Vein endothelial cell (primary cell): ENCODE measurements around the gene ELMO3. TPM values are rescaled to one million over a fixed set of nuclear protein-coding genes. Genes with fewer than 3 reads are reported as not detected.

Experiments used
- small RNA-seq: library from RNA; depleted of rRNA; stranded (forward); fragments of <200 nt; gene quantifications from one replicate; pipeline ENCODE3, GENCODE V24; 2012
- total RNA-seq: library from RNA; depleted of rRNA; stranded (reverse); fragments of >200 nt; gene quantifications from 2 replicates; pipeline ENCODE4 v1.2.3, GENCODE V29; 2012

ELMO3 gene, protein sequence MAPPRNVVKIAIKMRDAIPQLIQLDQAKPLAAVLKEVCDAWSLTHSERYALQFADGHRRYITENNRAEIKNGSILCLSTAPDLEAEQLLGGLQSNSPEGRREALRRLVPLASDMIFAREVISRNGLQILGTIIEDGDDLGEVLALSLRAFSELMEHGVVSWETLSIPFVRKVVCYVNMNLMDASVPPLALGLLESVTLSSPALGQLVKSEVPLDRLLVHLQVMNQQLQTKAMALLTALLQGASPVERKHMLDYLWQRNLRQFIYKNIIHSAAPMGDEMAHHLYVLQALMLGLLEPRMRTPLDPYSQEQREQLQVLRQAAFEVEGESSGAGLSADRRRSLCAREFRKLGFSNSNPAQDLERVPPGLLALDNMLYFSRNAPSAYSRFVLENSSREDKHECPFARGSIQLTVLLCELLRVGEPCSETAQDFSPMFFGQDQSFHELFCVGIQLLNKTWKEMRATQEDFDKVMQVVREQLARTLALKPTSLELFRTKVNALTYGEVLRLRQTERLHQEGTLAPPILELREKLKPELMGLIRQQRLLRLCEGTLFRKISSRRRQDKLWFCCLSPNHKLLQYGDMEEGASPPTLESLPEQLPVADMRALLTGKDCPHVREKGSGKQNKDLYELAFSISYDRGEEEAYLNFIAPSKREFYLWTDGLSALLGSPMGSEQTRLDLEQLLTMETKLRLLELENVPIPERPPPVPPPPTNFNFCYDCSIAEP
- total RNA-seq = 0.76 and 1.3 TPM in 2 replicates

DNA sequence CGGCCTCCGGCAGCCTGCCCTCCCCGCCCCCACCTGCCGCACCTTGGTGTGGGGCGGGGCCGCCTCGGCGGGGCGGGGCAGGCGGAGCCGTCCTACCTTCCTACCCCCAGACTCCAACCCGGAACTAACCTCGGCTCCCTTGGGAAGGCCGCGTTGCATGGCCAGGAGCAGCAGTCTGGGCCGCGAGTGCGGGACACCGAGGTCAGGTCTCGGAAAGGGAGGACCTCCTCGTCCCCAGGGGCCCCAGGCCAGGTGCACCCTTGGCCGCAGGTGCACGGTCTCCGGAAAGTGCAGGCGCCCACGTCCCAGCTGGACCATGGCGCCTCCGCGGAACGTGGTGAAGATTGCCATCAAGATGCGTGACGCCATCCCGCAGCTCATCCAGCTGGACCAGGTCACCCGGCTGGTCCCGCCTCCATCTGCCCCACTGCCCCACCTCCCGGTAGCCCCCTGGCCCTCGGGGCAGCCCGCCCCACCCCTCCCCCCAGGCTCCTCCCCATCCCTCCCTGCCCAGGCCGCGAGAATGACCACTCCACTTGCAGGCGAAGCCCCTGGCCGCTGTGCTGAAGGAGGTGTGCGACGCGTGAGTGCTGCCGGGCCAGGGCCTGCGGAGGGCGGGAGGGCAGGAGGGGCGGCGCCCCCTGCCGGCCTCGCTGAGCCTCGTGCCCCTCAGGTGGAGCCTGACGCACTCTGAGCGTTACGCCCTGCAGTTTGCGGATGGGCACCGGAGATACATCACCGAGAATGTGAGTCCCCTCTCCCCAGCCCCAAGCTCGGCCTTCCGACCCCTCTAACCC lies at the start of gene ELMO3:
TSS of gene ELMO3 (plus strand) at position 121 of the 797 bp plus-strand sequence. CDS start at position 317, 196 bp downstream.

DNA sequence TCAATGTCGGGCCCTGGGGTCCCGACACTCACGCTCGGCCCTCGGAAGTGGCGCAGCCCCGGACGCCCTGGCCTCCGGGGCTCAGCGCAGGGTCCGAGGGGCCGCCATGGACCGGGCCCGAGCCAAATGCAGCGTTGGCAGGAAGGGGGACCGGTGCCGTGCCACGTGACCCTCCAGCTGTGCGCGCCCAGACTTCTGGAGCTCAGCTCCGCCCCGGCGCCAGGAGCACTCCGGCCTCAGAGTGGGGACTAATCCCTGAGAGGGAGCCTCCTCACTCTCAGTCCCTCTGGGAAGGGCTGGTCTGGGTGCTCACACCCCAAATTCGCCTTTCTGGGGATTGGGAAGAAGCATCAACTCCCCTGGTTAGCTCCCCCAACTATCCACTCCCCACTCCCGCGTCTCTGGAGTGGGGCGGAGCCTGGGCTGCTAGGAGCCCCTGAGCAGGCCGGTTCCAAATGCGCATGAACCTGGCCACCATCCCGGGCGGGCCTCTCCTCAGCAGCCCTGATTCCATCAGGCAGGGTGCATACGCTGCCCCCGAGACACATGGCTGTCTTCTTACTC lies 48.0 kb upstream of the ELMO3 start, which contains the start of gene B3GNT9:
TSS of gene B3GNT9 (minus strand) at position 166 of the 564 bp plus-strand sequence. CDS start 513 bp downstream, outside the sequence.

DNA sequence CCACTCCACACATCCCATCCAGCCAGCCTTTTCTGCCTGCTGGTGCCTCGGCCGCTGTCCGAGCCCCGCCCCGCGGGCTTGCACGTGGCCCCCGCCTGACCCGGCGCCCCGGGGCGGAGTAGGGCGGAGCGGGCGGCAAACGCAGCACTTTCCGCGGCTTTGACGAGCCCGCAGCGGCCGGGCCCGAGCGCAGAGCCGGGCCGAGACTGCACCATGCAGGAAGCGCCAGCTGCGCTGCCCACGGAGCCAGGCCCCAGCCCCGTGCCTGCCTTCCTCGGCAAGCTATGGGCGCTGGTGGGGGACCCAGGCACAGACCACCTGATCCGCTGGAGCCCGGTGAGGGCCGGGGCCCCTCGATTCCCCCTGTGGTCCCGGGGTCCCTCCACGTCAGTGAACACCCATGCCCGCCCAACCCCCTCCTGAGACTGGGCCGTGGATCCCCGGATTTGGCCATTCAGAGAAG lies 34.3 kb upstream of the ELMO3 start, which contains the start of gene HSF4:
TSS of gene HSF4 (plus strand) at position 147 of the 463 bp plus-strand sequence. CDS start at position 214, 67 bp downstream.

DNA sequence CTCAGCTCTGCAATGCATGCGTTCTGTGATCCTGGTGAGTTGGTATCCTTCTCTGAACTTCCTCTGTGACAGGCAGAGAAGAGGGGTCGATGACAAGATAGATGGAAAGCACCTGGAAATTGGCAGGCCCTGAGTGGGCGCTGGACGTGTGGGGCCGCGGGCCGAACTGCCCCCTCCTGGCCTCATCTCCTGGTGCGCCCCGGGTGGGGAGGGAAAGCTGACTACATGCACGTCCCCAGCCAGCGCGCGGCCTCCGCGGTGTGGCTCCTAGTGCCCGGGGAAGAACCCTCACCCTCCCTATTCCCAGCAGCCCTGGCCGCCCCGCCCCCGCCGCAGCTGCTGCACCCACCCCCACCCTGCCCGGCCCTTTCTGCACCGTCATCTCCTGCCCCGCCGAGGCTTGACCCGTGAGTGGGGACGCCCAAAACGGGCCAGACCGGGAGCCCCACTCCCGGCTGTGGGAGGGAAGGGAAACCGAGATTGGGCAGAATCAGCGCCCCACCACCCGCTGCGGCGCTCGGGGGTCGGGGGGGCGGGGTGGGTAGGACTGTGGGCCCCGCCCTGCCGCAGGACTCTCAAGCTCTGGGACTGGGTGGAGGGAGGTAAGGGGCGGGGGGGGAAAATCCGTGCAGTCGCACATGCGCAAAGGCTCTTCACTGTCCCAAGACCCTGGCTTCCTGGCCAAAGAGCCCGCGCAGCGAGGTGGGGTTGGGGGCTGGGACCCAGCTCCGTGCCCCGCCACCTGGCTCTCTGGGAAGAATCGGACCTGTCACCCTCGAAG lies 28.6 kb upstream of the ELMO3 start, which contains the start of gene NOL3:
TSS of gene NOL3 (plus strand) at position 371 of the 781 bp plus-strand sequence.

DNA sequence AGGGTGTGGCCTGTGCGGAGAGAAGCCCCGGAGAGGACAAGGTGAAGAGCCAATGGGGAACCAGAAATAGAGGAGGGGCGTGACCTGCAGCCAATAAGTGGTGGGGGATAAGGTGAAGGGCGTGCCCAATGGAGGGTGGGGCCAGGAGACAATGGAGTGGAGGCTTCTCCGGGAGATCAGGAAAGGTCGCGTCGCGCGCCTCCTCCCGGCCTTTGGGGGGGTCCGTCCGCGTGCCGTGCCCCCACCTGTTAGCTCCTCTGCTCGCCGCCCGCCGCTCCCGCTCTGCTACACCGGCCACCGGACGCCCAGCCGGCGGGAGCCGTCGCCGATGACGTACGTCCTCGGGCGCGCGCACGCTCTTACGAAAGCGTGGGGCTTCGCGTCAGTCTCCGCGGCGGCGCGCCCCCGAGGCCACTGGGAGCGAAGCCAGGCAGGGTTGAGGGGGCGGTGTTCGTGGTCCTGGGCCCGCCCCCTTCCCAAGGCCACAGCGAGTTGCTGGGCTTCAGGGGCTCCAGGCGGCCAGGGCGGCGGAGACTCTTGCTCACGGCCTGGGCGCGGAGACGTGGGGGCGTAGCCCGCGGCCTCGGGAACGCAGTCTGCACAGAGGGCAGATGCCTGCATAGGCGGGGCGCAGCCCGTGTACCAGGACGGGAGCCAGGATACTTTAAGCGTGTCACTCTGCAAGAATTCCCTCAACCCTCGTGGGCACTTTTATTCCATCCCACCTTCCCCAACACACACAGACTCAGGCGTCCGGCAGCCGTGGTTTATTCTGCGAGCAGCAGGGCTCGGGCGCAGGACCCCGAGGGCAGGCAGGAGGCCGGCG lies 15.1 kb upstream of the ELMO3 start, which contains the start of gene MATCAP1:
TSS of gene MATCAP1 (minus strand) at position 337 of the 826 bp plus-strand sequence. CDS start 3,353 bp downstream, outside the sequence.

DNA sequence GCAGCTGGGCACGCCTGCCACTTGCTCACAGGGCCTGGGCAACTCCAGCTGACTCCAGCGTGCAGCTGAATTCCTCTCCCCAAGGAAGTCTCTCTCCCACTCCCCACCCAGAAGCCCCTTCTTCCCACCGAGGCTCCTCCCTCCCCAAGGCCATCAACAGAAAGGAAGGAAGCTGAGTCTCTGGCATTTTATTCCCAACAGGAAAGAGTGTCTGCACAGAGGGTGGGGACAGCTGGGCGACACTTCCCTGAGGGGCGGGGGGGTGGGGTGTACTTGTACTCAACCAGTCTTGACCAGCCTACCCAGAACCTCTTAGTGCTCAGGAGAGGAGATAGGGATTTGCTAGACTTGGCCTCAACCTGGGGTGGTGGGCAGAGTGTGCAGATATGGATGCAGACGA lies 8.9 kb upstream of the ELMO3 start, which contains the start of gene EXOC3L1:
TSS of gene EXOC3L1 (minus strand) at position 96 of the 400 bp plus-strand sequence. CDS start 460 bp downstream, outside the sequence.

DNA sequence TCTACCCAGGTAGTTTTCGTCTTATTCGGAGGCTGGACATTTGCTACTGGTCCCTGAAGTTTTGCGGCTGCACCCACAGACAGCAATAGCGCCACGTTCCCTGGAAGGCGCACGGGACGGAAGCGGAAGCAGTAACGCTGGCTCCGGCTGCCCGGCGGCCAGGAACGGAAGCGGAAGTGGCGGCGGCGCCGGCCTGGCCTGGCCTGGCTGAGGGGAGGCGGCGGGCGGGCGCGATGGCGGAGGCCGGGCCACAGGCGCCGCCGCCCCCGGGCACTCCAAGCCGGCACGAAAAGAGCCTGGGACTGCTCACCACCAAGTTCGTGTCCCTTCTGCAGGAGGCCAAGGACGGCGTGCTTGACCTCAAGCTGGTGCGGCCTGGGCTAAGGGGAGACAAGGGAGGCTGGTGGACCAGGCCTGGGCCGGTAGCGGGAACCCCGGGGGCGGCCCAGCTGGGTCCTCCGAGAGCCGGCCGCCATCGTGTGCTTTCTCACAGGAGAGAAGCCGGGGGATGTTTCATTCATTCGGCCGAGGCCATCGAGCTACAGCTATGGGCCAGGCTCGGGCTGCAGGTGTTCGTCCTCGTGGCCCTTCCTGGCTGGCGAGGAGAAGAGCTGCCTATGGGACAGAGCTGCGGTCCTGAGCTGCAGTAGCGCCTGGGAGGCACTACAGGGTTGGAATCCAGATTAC lies 6.8 kb upstream of the ELMO3 start, which contains the start of gene E2F4:
TSS of gene E2F4 (plus strand) at position 161 of the 687 bp plus-strand sequence. CDS start at position 234, 73 bp downstream.

DNA sequence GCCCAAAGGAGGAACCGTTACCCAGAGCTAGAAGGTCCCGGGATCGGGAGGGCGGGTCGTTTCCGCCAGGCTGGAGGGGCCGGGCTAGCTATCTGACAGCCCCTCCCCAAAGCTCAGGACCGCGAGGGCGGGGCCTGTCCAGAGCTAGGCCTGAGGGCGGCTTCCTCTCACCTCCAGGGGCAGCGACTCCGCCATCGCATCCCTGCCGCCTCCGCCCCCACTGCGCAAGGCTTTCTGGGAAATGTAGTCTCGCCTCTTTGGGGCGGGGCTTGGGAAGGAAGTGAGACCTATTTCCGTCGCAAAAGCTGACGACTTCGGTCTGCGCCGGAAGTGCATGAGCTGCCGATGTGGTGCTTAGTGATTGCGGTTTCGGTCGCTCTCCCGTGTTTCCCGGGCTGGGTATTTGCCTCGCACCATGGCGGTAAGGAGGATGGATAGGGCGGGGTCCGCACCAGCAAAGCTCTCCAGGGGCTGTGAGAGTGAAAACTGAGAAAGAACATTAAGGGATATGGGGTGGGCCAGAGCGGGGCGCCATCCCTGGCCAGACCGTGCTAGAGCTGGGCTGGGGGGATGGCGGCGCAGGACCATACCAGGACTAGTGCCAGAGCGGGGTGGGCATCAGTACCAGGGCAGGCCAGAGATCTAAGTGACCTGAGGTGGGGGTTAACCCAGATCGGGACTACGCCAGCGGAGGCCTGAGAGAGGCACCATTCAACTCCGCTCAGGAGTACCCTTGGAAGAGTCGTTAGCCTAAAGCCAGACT lies 28.1 kb downstream of the ELMO3 start, which contains the start of gene TMEM208:
TSS of gene TMEM208 (plus strand) at position 327 of the 763 bp plus-strand sequence. CDS start at position 416, 89 bp downstream.

DNA sequence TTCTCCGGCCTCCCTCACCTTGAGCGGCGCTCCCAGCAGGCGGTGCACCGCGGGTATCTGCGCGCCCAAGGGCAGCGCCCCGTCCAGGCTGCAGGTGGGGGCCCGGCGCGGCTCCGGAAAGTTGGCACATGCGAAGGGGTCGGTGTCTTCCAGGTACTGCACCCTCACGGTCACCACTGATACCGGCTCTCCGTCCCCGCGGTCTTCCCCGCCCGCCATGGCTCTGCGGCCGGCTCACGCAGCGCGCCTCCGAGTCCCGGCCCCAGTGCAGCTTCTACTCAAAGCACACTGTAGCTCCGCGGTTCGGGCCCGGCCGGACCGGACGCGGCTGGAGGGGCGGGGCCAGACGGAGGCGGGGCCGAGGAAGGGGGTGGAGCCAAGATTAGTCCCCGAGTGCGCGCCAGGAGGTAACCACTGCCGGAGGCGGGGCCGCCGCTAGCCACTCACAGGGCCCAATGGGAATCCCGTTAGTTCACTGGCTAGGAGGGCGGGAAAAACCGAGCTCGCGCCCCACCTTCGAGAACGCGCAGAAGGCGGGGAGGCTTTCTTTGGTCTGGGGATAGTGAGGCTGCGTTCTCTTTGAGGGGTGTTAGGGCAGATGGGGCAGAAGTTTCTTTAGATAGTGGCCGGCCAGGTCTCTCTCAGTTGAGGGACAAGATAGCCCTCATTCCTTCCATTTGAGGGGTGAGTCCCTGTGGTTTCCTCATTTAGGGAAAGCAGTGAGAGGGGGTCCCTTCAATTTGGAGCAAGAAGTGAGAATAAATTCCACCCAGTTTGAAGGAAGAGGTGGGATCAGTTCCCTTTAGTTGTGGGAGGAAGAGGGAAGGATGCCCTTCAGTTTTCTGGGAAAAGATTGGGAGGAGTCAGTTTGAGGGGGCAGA lies 48.5 kb downstream of the ELMO3 start, which contains the start of gene FHOD1:
TSS of gene FHOD1 (minus strand) at position 290 of the 881 bp plus-strand sequence. CDS start at position 219, 71 bp downstream.

DNA sequence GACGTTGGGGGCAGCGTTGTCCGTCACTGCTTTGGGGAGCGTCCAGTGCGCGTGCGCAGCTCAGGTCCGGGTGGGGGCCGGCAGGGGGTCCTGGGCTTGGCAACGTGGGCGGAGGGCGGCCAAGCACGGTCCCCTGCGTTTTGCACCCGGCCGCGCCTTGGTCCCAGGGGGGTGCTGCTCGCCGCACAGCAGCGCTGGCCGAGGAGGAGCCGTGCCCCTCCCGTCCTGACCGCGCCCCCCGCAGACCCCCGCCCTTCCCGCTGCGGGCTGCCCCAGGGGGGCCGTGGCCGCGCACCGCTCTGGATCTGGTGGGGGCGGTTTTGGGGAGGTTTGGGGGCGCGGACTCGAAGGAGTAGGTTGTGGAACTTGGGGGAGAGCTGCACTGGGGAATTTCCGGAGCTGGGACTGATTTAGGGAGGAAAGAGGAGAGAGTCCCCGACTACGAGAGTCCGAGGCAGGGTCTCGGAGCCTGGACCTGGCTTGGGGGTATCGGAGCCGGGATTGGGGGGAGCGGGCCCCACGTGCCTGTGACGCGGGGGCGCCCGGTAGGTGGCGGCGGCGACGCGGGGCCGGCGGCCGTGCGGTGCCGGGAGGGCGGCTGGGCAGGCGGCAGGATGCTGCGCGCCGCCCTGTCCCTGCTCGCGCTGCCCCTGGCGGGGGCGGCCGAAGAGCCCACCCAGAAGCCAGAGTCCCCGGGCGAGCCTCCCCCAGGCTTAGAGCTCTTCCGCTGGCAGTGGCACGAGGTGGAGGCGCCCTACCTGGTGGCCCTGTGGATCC lies 49.7 kb downstream of the ELMO3 start, which contains the start of gene SLC9A5:
TSS of gene SLC9A5 (plus strand) at position 579 of the 777 bp plus-strand sequence. CDS start at position 615, 36 bp downstream.

Small RNAs within 50 kb of the gene (small RNA-seq; reads per million reads assigned to genes)
- gene MIR328 = 3.0 reads per million, percentile 87 among the genes with 10 or more reads in this experiment

Other genes with a start within 250 kb of the ELMO3 start
- gene CES3, start 237.9 kb upstream of the ELMO3 start, total RNA-seq = not detected in 2 replicates
- 1.9 and 2.0 TPM in 2 replicates for gene CES4A, start 210.5 kb upstream of the ELMO3 start, total RNA-seq
- gene CBFB, start 170.0 kb upstream of the ELMO3 start, total RNA-seq = 78.1 and 101 TPM in 2 replicates
- gene PHAF1, start 89.2 kb upstream of the ELMO3 start, total RNA-seq = 14.7 and 15.3 TPM in 2 replicates
- gene B3GNT9, start 48.1 kb upstream of the ELMO3 start, total RNA-seq = 2.3 and 2.4 TPM in 2 replicates
- 11.9 and 16.0 TPM in 2 replicates for gene TRADD, start 39.2 kb upstream of the ELMO3 start, total RNA-seq
- 7.1 and 9.5 TPM in 2 replicates for gene FBXL8, start 39.2 kb upstream of the ELMO3 start, total RNA-seq
- 1.3 and 1.6 TPM in 2 replicates for gene HSF4, start 34.4 kb upstream of the ELMO3 start, total RNA-seq
- gene NOL3, start 28.6 kb upstream of the ELMO3 start, total RNA-seq = 7.0 and 8.8 TPM in 2 replicates
- 14.1 and 18.3 TPM in 2 replicates for gene MATCAP1, start 15.2 kb upstream of the ELMO3 start, total RNA-seq
- 4.2 and 4.9 TPM in 2 replicates for gene EXOC3L1, start 9.0 kb upstream of the ELMO3 start, total RNA-seq
- gene E2F4, start 7.0 kb upstream of the ELMO3 start, total RNA-seq = 115 and 125 TPM in 2 replicates
- gene TMEM208, start 28.0 kb downstream of the ELMO3 start, total RNA-seq = 16.0 and 24.3 TPM in 2 replicates
- gene FHOD1, start 48.4 kb downstream of the ELMO3 start, total RNA-seq = 30.7 and 41.8 TPM in 2 replicates
- gene SLC9A5, start 49.8 kb downstream of the ELMO3 start, total RNA-seq = 0.86 and 1.6 TPM in 2 replicates
- 16.5 and 23.8 TPM in 2 replicates for gene PLEKHG4, start 80.4 kb downstream of the ELMO3 start, total RNA-seq
- under 0.01 and 0.33 TPM in 2 replicates for gene KCTD19, start 127.6 kb downstream of the ELMO3 start, total RNA-seq
- gene LRRC36, start 127.7 kb downstream of the ELMO3 start, total RNA-seq = 0.29 TPM in 1 of 2 replicates, not detected in the other
- not detected in 2 replicates for gene TPPP3, start 194.4 kb downstream of the ELMO3 start, total RNA-seq
- gene ZDHHC1, start 217.3 kb downstream of the ELMO3 start, total RNA-seq = 8.5 and 13.1 TPM in 2 replicates
- 0.10 and 0.65 TPM in 2 replicates for gene HSD11B2, start 232.0 kb downstream of the ELMO3 start, total RNA-seq